HG03571 (cell line): ENCODE measurements around the gene PTPRM.

Experiments
- ATAC-seq: cut with Tn5 transposase; IDR thresholded peaks from one replicate; pipeline ENCODE4 v1.9.1; 2021; ENCODE audit not compliant: unreplicated experiment

The PTPRM gene

GRCh38 chr18:7885865-7886264 is 318.7 kb downstream of the PTPRM start:
- ATAC-seq: no peak

- no peak for ATAC-seq
These were observed 319.3 kb downstream of the PTPRM start for GRCh38 chr18:7886436-7886835.

- ATAC-seq: no peak
These were observed 322.4 kb downstream of the PTPRM start for GRCh38 chr18:7889515-7889914.

GRCh38 chr18:7890075-7890474 is 323.0 kb downstream of the PTPRM start:
- ATAC-seq: no peak

- no peak for ATAC-seq
These were observed 325.4 kb downstream of the PTPRM start for GRCh38 chr18:7892556-7892955.

GRCh38 chr18:7894592-7894991 is 327.5 kb downstream of the PTPRM start:
- no peak for ATAC-seq

GRCh38 chr18:7895346-7895745 is 328.2 kb downstream of the PTPRM start:
- no peak for ATAC-seq

- no peak for ATAC-seq
These were observed 329.0 kb downstream of the PTPRM start for GRCh38 chr18:7896161-7896560.

- ATAC-seq: no peak
These were observed 329.8 kb downstream of the PTPRM start for GRCh38 chr18:7896805-7897518.

GRCh38 chr18:7898181-7898580 is 331.1 kb downstream of the PTPRM start:
- no peak for ATAC-seq

- ATAC-seq: no peak
These were observed 332.0 kb downstream of the PTPRM start for GRCh38 chr18:7899078-7899477.

- no peak for ATAC-seq
These were observed 333.0 kb downstream of the PTPRM start for GRCh38 chr18:7900091-7900490.

- ATAC-seq: no peak
These were observed 334.5 kb downstream of the PTPRM start for GRCh38 chr18:7901657-7902056.

- ATAC-seq: no peak
These were observed 335.3 kb downstream of the PTPRM start for GRCh38 chr18:7902399-7902839.

- no peak for ATAC-seq
These were observed 337.4 kb downstream of the PTPRM start for GRCh38 chr18:7904529-7904928.

GRCh38 chr18:7908681-7909299 is 341.7 kb downstream of the PTPRM start:
- no peak for ATAC-seq

GRCh38 chr18:7914834-7915670 is 347.9 kb downstream of the PTPRM start:
- no peak for ATAC-seq

- no peak for ATAC-seq
These were observed 351.6 kb downstream of the PTPRM start for GRCh38 chr18:7918701-7919100.

GRCh38 chr18:7919565-7919964 is 352.4 kb downstream of the PTPRM start:
- ATAC-seq: no peak

GRCh38 chr18:7921938-7922587 is 354.9 kb downstream of the PTPRM start:
- no peak for ATAC-seq

GRCh38 chr18:7923105-7923504 is 356.0 kb downstream of the PTPRM start:
- no peak for ATAC-seq
